ENCODE results near the gene ADRB1.

The ADRB1 gene

DNA sequence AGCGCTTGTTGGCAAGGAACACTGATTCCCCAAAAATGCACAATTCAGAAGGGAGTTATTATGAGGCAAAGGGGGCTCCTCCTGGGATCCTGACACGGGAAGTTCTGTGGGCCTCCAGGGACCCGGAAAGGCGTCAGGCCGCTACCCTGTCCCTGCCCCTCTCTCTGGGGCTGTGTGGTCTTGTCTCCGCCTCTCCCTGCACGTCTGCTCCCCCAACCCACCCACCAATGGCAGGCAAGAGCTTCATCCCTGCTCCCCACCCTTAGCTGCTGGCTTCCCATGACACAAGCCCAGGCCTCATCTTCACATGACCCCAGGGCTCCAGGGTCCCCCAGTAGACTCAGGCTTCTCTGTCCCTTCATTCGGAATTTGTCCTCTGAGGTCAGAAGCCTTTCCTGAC, 31.0 kb upstream of the ADRB1 start:
- H3K4me3 ChIP-seq: no peak overlapping the region
- H3K9ac ChIP-seq: no peak overlapping the region
- H3K4me1 ChIP-seq: peaks cover 10% of the 10 kb centered on the region

DNA sequence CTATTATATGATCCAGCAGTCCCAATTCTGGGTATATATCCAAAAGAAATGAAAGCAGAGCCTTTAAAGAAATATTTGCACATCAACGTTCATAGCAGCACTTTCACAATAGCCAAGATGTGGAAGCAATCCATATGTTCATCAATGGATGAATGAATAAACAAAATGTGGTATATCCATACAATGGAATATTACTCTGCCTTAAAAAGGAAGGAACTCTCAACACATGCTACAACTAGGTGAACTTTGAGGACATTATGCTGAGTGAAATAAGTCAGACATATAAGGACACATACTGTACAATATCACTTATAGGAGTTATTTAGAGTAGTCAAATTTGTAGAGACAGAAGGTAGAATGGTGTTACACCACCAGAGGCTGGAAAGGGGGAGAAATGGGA, 28.0 kb upstream of the ADRB1 start:
- Histone ChIP-seq H3K4me2 (no peak overlapping the region), H3K4me3 (no peak overlapping the region), H3K9ac (no peak overlapping the region)

More for the DNA sequence above, 31.0 kb upstream of the ADRB1 start:
- Histone ChIP-seq H3K27ac (no peak overlapping the region), H3K9me3 (peaks cover 10% of the 10 kb centered on the region), H4K20me1 (no peaks in the 10 kb centered on the region), H3K4me2 (no peak overlapping the region), H3K27me3 (no peaks in the 10 kb centered on the region), H3K36me3 (no peaks in the 10 kb centered on the region)
- TF ChIP-seq Cebpa-rat (IDR thresholded peaks at IDR 0.05): no peak

DNA sequence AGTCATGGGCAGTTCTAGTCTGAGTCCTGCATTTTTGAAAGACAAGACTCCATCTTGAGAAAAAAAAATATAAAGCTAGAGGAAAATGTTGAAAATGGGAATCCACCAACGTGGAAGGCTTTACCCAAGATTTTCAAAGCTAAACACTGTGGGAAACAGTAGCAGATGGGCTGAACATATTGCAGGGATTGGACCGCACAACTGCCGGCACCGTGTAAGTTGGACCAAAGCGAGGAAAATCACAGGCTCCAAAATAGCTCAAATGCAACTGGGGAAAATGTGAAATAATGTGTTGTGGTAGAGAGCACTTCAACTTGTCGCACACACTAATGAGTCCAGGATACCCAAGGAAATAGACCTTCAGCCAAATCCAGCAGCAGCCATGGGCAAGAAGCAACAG, 26.4 kb upstream of the ADRB1 start:
- H3K9me3 ChIP-seq: peaks cover 10% of the 10 kb centered on the region
- peak overlapping the region; percentile 49; the same call in 1 of the 2 replicates for H3K9ac ChIP-seq
- peak overlapping the region; percentile 80 for H3K4me2 ChIP-seq
- peaks cover 28% of the 10 kb centered on the region for H3K4me1 ChIP-seq
- no peaks in the 10 kb centered on the region for H3K36me3 ChIP-seq
- H3K4me3 ChIP-seq: no peak overlapping the region
- H4K20me1 ChIP-seq: no peaks in the 10 kb centered on the region
- no peak for TF ChIP-seq Cebpa-rat (IDR thresholded peaks at IDR 0.05)
- H3K27ac ChIP-seq: peak overlapping the region; percentile 65
- no peaks in the 10 kb centered on the region for H3K27me3 ChIP-seq

More for the DNA sequence above, 28.0 kb upstream of the ADRB1 start:
- H4K20me1 ChIP-seq: no peaks in the 10 kb centered on the region
- H3K36me3 ChIP-seq: no peaks in the 10 kb centered on the region
- no peak overlapping the region for H3K27ac ChIP-seq
- no peaks in the 10 kb centered on the region for H3K27me3 ChIP-seq
- peaks cover 10% of the 10 kb centered on the region for H3K9me3 ChIP-seq
- no peak for TF ChIP-seq Cebpa-rat (IDR thresholded peaks at IDR 0.05)
- H3K4me1 ChIP-seq: peaks cover 25% of the 10 kb centered on the region

DNA sequence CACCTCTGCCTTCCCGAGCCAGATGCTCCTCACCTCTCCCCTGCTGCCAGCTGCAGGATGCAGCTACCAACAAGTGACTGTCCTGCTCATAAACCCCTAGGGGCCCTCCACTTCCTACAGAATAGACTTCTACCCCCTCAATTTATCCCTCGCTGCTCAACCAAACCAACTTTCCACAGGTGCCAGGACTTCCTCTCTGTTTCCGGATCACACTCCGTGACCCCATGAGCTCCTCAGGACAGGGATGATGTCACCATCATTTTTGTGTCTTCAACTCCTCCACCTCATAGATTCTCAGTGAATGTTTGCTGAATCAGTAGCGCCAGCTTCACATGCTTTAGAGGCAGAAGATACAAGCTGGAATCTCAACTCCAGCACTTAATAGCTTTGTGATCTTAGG, 25.8 kb upstream of the ADRB1 start:
- Histone ChIP-seq H3K4me3 (no peak overlapping the region), H3K36me3 (no peaks in the 10 kb centered on the region), H3K4me1 (peaks cover 29% of the 10 kb centered on the region), H3K9me3 (peaks cover 10% of the 10 kb centered on the region), H3K27ac (peak overlapping the region; percentile 65), H4K20me1 (no peaks in the 10 kb centered on the region), H3K4me2 (peak overlapping the region; percentile 80), H3K9ac (peak overlapping the region; percentile 49; the same call in 1 of the 2 replicates), H3K27me3 (no peaks in the 10 kb centered on the region)
- TF ChIP-seq Cebpa-rat (IDR thresholded peaks at IDR 0.05): no peak

DNA sequence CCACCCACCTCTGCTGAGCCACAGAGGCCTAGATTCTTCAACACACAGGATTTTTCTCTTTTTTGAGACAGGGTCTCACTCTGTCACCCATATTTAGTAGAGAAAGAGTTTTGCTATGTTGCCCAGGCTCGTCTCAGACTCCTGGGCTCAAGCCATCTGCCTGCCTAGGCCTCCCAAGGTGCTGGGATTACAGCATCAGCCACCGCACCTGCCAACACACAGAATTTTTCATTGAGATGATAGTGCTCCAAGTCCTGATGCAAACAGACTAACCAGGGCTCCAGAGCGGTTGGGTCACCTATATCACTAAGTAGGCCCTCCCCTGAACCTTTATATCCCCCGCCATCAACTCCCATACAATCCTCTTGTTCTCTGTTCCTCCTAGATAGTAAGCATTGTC, 24.4 kb upstream of the ADRB1 start:
- peaks cover 10% of the 10 kb centered on the region for H3K9me3 ChIP-seq
- peaks cover 43% of the 10 kb centered on the region for H3K4me1 ChIP-seq
- no peak for TF ChIP-seq Cebpa-rat (IDR thresholded peaks at IDR 0.05)
- no peak overlapping the region for H3K4me3 ChIP-seq
- H4K20me1 ChIP-seq: no peaks in the 10 kb centered on the region
- H3K9ac ChIP-seq: no peak overlapping the region
- no peaks in the 10 kb centered on the region for H3K36me3 ChIP-seq
- no peaks in the 10 kb centered on the region for H3K27me3 ChIP-seq
- H3K4me2 ChIP-seq: no peak overlapping the region
- H3K27ac ChIP-seq: no peak overlapping the region

DNA sequence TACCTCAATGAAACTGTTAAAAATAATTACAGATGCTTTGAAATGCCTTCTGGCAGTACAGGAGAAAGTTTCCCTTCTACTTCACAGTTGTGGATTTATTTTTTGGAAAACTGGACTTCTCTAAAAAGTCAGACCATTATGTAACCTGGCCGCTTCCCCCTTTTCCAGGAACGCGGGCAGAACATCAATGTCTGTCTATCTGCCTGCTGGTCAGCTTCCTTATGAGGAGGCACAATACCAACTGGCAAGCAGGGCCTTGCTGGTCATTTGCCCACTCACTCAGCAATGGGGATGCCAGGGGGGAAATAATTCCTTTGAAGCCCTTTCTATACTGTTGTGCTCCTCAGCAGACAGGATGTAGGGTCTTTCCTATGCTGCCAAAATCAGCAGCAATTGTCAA, 22.5 kb upstream of the ADRB1 start:
- H4K20me1 ChIP-seq: no peaks in the 10 kb centered on the region
- no peak overlapping the region for H3K4me3 ChIP-seq
- no peak overlapping the region for H3K27ac ChIP-seq
- H3K9me3 ChIP-seq: peaks cover 2% of the 10 kb centered on the region
- peaks cover 61% of the 10 kb centered on the region for H3K4me1 ChIP-seq
- H3K9ac ChIP-seq: no peak overlapping the region
- H3K4me2 ChIP-seq: 0 out of 2 replicates have a peak overlapping the region, but pooled peaks have one; percentile 3
- H3K36me3 ChIP-seq: no peaks in the 10 kb centered on the region
- no peak for TF ChIP-seq Cebpa-rat (IDR thresholded peaks at IDR 0.05)
- no peaks in the 10 kb centered on the region for H3K27me3 ChIP-seq

DNA sequence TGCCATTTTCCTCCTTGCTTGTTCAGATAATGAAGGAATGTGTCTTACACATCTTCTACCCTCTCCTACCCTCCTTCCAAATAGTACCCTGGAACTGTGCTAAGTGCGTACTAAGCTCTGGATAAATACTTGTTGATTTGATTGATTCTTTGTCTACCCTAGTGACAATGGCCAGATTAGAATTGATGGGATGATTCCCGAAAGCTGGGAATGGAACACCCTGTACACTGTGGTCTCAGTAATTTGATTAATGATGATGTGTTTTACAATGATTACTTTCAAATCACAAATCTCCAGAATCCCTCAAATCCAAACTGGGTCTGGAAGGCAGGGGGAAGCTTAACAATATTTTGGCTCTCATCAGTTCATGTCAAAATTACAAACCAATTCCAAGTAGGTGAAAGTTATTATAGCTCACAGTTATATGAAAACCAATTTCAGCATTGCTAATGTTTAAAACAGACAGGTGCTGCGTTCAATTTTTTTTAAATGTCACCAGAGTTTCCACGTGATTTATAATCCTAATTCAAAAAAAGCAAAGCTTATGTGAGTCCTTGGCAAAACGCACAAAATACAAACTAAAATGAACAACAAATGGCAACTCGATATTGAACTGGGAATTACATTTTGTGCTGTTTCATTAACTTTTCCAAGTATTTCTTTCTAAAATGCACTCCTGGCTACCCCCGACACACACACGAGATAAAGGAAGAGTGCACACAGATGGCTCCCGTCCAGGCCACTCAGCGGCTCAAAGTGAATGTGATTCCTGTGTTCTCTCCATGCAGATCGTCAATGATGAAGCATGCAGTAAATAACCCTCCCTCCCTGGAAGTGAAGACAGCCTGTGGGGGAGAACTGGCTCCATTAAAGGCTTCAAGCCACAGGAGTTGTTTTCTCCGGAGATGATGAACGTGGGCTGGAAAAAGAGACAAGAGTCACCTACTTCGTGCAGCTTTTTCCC, 21.7 kb upstream of the ADRB1 start:
- peaks cover 65% of the 10 kb centered on the region for H3K4me1 ChIP-seq
- H3K27me3 ChIP-seq: no peaks in the 10 kb centered on the region
- no peaks in the 10 kb centered on the region for H3K9me3 ChIP-seq
- no peak for TF ChIP-seq Cebpa-rat (IDR thresholded peaks at IDR 0.05)
- no peak overlapping the region for H3K4me3 ChIP-seq
- no peak overlapping the region for H3K9ac ChIP-seq
- H3K4me2 ChIP-seq: 0 out of 2 replicates have a peak overlapping the region, but pooled peaks have one; percentile 3
- no peaks in the 10 kb centered on the region for H4K20me1 ChIP-seq
- H3K36me3 ChIP-seq: no peaks in the 10 kb centered on the region
- H3K27ac ChIP-seq: no peak overlapping the region

DNA sequence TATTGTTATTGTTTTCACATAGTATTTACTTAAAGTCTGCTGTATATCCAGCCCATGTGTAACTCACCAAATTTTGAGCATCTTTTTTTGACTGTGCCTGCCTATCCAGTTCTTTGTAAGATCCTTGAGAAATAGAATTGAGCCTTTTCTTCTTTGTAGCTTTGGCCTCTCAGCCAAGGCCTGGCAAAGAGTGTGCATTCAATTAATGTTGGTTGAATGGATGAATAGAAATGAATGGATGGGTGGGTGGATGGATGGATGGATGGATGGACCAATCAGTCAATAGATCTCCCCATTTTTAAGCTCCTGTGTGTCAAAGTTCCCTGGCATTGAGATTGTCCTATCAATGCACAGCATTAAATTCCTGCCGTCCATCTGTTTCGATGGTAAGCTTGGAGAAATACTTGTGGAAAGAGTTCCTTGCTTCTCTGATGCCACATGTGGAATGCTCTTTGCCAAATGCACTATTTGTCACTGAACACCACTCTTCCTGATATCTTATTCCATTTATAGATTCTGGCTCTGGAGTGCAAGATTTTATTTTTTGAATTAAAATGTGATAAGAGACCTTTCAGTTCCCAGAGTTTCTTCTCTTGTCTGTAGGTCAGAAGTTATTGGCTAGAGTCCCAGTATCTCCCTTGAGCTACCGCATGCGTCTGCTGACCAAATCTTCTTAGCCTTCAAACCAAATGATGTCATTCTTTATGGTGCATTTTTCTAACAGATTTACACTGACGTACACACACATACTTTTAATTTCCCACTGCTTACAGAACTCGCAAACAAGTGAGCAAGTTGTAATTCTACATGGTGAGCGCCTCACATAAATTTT, 20.7 kb upstream of the ADRB1 start:
- no peaks in the 10 kb centered on the region for H3K9me3 ChIP-seq
- H4K20me1 ChIP-seq: no peaks in the 10 kb centered on the region
- H3K4me2 ChIP-seq: peak overlapping the region; percentile 98
- H3K4me1 ChIP-seq: peaks cover 55% of the 10 kb centered on the region
- H3K36me3 ChIP-seq: no peaks in the 10 kb centered on the region
- TF ChIP-seq Cebpa-rat (IDR thresholded peaks at IDR 0.05): no peak
- no peak overlapping the region for H3K9ac ChIP-seq
- H3K4me3 ChIP-seq: no peak overlapping the region
- H3K27ac ChIP-seq: no peak overlapping the region
- H3K27me3 ChIP-seq: no peaks in the 10 kb centered on the region

DNA sequence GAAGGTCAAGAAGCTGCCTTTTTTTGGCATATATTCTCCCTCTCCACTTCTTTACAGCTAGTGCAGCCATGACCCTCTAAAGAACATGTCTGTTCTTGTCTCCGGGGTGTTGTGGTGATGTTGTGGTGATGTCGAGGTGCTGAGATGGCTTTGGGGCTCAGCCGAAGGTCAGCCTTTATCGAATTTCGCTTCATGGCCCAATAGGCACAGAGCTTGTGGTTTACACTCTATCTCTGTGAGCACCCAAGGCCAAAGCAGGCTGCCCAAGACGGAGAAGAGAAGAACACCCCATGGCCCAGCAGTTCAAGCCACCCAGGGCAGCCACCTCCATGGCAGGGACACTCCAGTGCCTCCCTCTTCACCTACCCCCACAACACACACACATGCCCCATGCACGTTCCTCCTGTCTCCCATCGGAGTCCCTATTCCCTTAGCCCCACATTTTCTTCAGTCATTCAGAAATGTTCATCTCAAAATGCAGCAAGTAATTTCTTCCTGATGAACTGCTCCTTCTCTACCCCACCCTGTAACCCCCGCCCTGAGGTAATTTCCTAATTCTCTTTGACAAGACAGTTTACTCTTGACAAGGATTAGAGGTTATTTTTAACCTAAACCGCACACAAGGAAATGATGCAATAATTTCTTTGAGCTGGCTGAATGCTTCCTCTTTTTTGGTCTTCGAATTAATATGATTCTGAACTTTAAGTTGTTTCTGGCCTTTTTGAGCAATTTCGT, 18.6 kb upstream of the ADRB1 start:
- no peaks in the 10 kb centered on the region for H3K9me3 ChIP-seq
- no peaks in the 10 kb centered on the region for H3K27me3 ChIP-seq
- H3K27ac ChIP-seq: peak overlapping the region; percentile 94
- peak; percentile 94 for TF ChIP-seq Cebpa-rat (IDR thresholded peaks at IDR 0.05)
- H3K4me2 ChIP-seq: peak overlapping the region; percentile 98
- H3K36me3 ChIP-seq: no peaks in the 10 kb centered on the region
- no peaks in the 10 kb centered on the region for H4K20me1 ChIP-seq
- H3K4me3 ChIP-seq: peak overlapping the region; percentile 53
- peak overlapping the region; percentile 78 for H3K9ac ChIP-seq
- H3K4me1 ChIP-seq: peaks cover 47% of the 10 kb centered on the region

Data from BLaER1 (cell line).